ENCODE data around the gene SMC1B. TPM values are rescaled to one million over a fixed set of nuclear protein-coding genes. Genes with fewer than 3 reads are reported as not detected.

SMC1B gene
- total RNA-seq, 2 donors from 2014 or later = not detected

DNA sequence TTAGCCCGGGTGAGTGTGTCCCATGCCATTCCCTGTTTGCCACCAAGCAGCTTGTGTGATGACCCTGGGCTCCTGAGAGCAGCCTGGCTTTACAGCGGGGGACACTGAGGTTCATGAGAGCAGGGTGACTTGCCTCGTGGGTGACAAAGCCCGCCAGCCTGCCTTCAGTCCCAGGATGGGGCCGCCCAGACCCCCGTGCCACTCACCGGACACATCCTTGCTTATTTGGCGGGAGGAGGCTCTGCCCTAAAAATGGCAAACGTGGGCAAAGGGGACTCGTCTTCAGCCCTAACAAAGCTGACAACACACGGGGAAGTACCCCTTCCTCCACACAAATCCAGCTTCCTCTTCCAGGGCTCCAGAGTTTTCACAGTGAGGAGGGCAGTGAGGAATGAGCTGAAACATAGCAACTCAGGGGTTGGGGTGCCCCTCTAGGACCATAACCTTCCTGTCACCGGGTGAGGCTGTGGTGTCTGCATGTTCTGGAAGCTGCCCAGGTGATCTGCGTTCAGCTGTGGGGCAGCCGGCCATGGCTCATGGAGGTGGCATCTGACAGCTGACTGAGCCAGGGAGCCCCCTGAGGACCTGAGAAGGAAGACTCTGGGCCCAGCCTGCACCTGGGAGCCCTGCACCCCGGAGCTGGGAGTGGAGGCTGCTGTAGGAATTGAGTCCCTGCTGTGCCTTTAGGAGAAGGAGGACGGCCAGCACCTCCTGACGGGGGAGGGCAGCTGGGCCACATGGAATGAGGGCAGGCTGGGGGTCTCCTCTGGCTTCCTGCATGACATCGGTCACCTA, 16.8 kb upstream of the SMC1B start:
- H3K36me3 ChIP-seq (replicated peaks in 1 of 2; ENCODE audit: insufficient read depth in 1 of 2, low read depth in 2 of 2) = no peaks in the 10 kb centered on the region
- DNase-seq (no peak), ATAC-seq (no peak)
- no peaks in the 10 kb centered on the region for H3K9me3 ChIP-seq
- peaks cover 1% of the 10 kb centered on the region for H3K4me1 ChIP-seq
- H3K27ac ChIP-seq = no peak overlapping the region
- TF ChIP-seq POLR2A (IDR thresholded peaks at IDR 0.05) = no peak
- TF ChIP-seq, protein P1, sequence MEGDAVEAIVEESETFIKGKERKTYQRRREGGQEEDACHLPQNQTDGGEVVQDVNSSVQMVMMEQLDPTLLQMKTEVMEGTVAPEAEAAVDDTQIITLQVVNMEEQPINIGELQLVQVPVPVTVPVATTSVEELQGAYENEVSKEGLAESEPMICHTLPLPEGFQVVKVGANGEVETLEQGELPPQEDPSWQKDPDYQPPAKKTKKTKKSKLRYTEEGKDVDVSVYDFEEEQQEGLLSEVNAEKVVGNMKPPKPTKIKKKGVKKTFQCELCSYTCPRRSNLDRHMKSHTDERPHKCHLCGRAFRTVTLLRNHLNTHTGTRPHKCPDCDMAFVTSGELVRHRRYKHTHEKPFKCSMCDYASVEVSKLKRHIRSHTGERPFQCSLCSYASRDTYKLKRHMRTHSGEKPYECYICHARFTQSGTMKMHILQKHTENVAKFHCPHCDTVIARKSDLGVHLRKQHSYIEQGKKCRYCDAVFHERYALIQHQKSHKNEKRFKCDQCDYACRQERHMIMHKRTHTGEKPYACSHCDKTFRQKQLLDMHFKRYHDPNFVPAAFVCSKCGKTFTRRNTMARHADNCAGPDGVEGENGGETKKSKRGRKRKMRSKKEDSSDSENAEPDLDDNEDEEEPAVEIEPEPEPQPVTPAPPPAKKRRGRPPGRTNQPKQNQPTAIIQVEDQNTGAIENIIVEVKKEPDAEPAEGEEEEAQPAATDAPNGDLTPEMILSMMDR (IDR thresholded peaks at IDR 0.05) = no peak
- no peak overlapping the region for H3K4me3 ChIP-seq
- intact Hi-C loops (cut with DNase I) = loop anchor here (5.0 kb wide), 1 partner anchor 158 kb away; no protein-coding TSS in a partner anchor
- no peaks in the 10 kb centered on the region for H3K27me3 ChIP-seq
- 64 to 67% methylated on average over 4 to 18 of the region's 18 CpGs for WGBS, 2 donors

DNA sequence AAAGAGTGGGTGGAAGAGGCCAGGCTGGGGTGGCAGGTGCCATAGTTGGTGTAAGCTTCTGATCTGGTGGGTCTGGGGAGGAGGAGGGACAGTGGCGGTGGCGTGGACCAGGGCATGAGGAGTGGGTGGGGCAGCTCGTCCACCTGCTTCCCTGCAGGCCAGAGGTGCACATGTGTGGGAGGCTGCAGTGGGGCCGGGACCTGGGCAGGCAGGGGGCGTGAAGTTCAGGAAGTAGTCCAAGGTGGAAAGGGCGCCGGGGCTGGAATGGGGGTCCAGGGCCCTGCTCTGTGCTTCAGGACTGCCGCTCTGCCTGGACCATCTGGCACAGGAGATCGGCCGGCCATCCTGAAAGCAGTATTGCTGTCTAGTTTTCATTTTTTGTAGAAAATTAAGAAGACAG, 16.0 kb upstream of the SMC1B start:
- intact Hi-C loops (cut with DNase I) = no loop called here
- no peaks in the 10 kb centered on the region for H3K36me3 ChIP-seq (replicated peaks in 1 of 2; ENCODE audit: insufficient read depth in 1 of 2, low read depth in 2 of 2)
- 79 to 83% methylated on average over 10 of the region's 10 CpGs for WGBS, 2 donors
- H3K27ac ChIP-seq = no peak overlapping the region
- H3K27me3 ChIP-seq = no peaks in the 10 kb centered on the region
- ATAC-seq (no peak), DNase-seq (no peak)
- no peak overlapping the region for H3K4me3 ChIP-seq
- no peaks in the 10 kb centered on the region for H3K9me3 ChIP-seq
- no peaks in the 10 kb centered on the region for H3K4me1 ChIP-seq
- TF ChIP-seq POLR2A (IDR thresholded peaks at IDR 0.05) = no peak
- TF ChIP-seq, protein P1 (IDR thresholded peaks at IDR 0.05) = no peak

DNA sequence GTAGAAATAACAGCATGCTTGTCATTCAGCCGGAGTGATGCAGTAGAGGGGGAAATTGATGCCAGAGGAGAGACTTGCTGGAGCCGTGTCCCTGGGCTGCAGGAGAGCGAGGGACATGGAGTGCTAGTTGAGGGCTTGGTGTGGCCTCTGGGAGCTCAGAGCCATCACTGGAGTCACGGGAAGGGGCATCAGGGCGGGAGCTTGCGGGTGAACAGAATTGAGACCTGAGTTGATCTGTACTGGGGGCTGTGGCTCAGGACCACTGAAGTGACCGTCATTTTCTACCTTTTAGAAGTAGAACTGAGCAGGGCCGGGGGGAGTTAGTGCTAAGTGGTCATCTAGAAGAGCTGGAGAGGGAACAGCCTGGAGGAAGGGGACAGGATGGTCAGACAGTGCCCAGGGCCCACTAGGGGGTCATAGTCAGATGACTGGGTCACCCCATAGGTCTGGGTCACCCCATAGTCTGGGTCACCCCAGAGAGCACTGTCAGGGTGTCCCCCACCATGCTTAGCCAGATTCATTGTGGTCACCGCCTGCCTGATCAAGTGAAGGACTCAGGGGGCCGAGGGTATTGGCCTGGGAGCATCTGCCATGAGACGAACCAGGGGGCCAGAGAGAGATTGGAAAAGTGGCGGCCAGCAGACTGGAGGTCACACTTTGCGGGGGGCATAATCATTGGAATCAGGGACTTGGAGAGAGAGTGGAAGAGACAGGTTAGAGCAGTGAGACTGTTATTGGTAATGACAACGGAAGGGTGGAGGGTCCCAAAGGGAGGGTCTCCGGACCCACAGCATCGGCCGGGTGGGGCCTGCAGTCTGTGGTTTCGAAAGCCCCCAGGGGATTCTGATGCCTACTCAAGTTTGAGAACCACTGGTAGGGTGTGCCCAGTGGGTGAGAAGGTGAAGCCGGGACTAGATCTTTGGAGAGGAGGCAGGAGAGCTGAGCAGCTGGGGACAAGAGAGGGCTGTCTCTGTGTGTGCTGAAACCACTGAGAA, 15.3 kb upstream of the SMC1B start:
- Histone ChIP-seq H3K4me3 (no peak overlapping the region), H3K9me3 (no peaks in the 10 kb centered on the region), H3K4me1 (no peaks in the 10 kb centered on the region), H3K27ac (no peak overlapping the region), H3K36me3 (replicated peaks in 1 of 2; ENCODE audit: insufficient read depth in 1 of 2, low read depth in 2 of 2) (no peaks in the 10 kb centered on the region), H3K27me3 (no peaks in the 10 kb centered on the region)
- TF ChIP-seq, protein P1 (IDR thresholded peaks at IDR 0.05) = no peak
- TF ChIP-seq POLR2A (IDR thresholded peaks at IDR 0.05) = no peak
- ATAC-seq (no peak), DNase-seq (no peak)
- intact Hi-C loops (cut with DNase I) = no loop called here
- 80 to 82% methylated on average over 19 of the region's 19 CpGs for WGBS, 2 donors

DNA sequence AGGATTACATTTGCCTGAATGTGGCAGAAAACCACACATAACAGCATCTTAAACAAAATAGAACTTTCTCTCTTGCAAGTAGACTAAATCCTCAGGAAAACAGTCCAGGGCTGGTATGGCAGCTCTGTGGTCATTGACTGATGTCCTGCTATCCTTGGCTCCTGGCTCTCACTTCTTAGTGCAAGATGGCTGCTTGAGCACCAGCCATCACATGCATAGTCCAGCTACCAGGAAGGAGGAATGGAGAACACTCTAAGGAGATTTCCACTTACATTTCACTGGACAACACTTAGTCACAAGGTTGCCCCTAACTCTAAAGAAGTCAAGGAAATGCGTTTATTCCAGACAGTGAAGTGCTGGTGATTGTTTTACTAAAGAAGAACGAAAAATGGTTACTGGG, 13.7 kb upstream of the SMC1B start:
- H3K27me3 ChIP-seq = no peaks in the 10 kb centered on the region
- DNase-seq (no peak), ATAC-seq (no peak)
- H3K9me3 ChIP-seq = no peaks in the 10 kb centered on the region
- WGBS, 2 donors = 51 to 57% methylated on average over 2 of the region's 2 CpGs
- intact Hi-C loops (cut with DNase I) = no loop called here
- H3K27ac ChIP-seq = no peak overlapping the region
- TF ChIP-seq POLR2A (IDR thresholded peaks at IDR 0.05) = no peak
- TF ChIP-seq, protein P1 (IDR thresholded peaks at IDR 0.05) = no peak
- H3K4me3 ChIP-seq = no peak overlapping the region
- H3K36me3 ChIP-seq (replicated peaks in 1 of 2; ENCODE audit: insufficient read depth in 1 of 2, low read depth in 2 of 2) = no peaks in the 10 kb centered on the region
- no peaks in the 10 kb centered on the region for H3K4me1 ChIP-seq
